Glutamatergic neuron (in vitro differentiated cells): Measurements from ENCODE around the gene ASB8. TPM values are rescaled to one million over a fixed set of nuclear protein-coding genes. Genes with fewer than 3 reads are reported as not detected.

ENCODE experiments used
- DNase-seq: peaks from one replicate; pipeline ENCODE4 v3.0.0; 2022
- H3K27ac Mint-ChIP-seq: one replicate; pipeline ENCODE4 v1.8.0; 2020; ENCODE audit warnings: mild to moderate bottlenecking, mixed read lengths, inconsistent platforms; ENCODE audit not compliant: unreplicated experiment
- H3K27me3 Mint-ChIP-seq: one replicate; pipeline ENCODE4 v1.8.0; 2020; ENCODE audit warnings: mild to moderate bottlenecking, moderate library complexity, mixed read lengths, inconsistent platforms; ENCODE audit not compliant: unreplicated experiment
- H3K36me3 Mint-ChIP-seq: one replicate; pipeline ENCODE4 v1.8.0; 2020; ENCODE audit warnings: mild to moderate bottlenecking, mixed read lengths, inconsistent platforms; ENCODE audit not compliant: unreplicated experiment
- H3K4me1 Mint-ChIP-seq: one replicate; pipeline ENCODE4 v1.8.0; 2020; ENCODE audit warnings: mild to moderate bottlenecking, low read depth, mixed read lengths, inconsistent platforms; ENCODE audit not compliant: unreplicated experiment
- H3K4me3 Mint-ChIP-seq: one replicate; pipeline ENCODE4 v1.8.0; 2020; ENCODE audit warnings: mild to moderate bottlenecking, mixed read lengths, inconsistent platforms; ENCODE audit not compliant: unreplicated experiment
- H3K9me3 Mint-ChIP-seq: one replicate; pipeline ENCODE4 v1.8.0; 2020; ENCODE audit warnings: mild to moderate bottlenecking, moderate library complexity, mixed read lengths, inconsistent platforms; ENCODE audit not compliant: unreplicated experiment
- CTCF ChIP-seq: fragments of 200-600 bp; sonication (generic); IDR thresholded peaks from one replicate; pipeline ENCODE4 v1.5.0; 2021; ENCODE audit not compliant: partially characterized antibody, unreplicated experiment
- total RNA-seq: library from RNA; stranded (reverse); fragmentation: NEBNext Ultra II Directional; extraction: Animal tissue kit (Norgen Biotek cat#: 25700); gene quantifications from one replicate; pipeline ENCODE4 v1.2.1, GENCODE V29; 2021; ENCODE audit not compliant: unreplicated experiment

The ASB8 gene
- total RNA-seq, 1 donor from 2014 or later, result 43.5 TPM

DNA sequence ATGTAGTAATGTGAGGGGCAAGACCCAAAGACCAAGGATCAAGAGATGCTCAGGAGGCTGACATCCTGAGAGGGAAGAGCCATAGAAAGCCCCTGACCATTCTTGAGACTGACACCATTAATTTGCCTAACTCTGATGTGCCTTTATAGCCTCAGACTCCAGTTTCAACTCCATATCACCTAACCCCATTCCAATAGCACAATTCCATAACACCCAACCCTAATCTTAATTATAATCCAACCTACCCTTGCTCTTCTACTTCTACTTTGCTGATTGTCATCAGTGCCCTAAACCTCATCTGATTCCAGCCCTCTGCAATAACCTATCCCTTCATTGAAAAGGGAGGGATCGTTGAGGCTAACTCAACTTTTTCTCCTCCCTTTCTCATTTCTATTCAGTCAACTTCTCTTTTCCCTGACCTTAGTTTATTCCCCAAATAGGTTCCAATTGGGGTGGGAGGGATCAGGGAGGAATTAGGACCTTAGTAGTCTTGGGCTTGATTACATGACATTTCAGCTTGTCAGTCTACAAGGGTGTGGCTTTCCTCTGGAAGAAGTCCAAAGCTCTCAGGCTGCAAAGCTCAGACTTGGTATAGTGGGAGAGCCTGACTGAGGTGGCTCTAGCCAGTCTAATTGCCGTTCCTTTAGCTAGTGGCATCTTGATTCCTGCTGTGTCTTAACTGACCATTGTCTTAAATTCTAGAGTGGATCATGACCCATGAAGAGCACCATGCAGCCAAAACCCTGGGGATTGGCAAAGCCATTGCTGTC is 35.1 kb downstream of the ASB8 start:
- Mint-ChIP-seq H3K4me3 (no peak overlapping the region), H3K4me1 (peaks cover 9% of the 10 kb centered on the region), H3K36me3 (no peaks in the 10 kb centered on the region), H3K27ac (no peak overlapping the region), H3K27me3 (peaks cover 6% of the 10 kb centered on the region), H3K9me3 (no peaks in the 10 kb centered on the region)
- no peak for TF ChIP-seq CTCF
- DNase-seq, result no peak

- TF ChIP-seq CTCF, result no peak
- no peak overlapping the region for H3K27ac Mint-ChIP-seq
- H3K4me1 Mint-ChIP-seq, result peaks cover 9% of the 10 kb centered on the region
- H3K4me3 Mint-ChIP-seq, result no peak overlapping the region
- H3K36me3 Mint-ChIP-seq, result no peaks in the 10 kb centered on the region
- DNase-seq, result no peak
- no peaks in the 10 kb centered on the region for H3K9me3 Mint-ChIP-seq
- H3K27me3 Mint-ChIP-seq, result peaks cover 6% of the 10 kb centered on the region
Observed at GRCh38 chr12:48121522-48121921, 35.8 kb downstream of the ASB8 start.

- H3K9me3 Mint-ChIP-seq, result peaks cover 2% of the 10 kb centered on the region
- no peak for TF ChIP-seq CTCF
- peaks cover 6% of the 10 kb centered on the region for H3K27me3 Mint-ChIP-seq
- DNase-seq, result no peak
- peak overlapping the region; percentile 98 for H3K4me3 Mint-ChIP-seq
- H3K36me3 Mint-ChIP-seq, result no peaks in the 10 kb centered on the region
- peaks cover 9% of the 10 kb centered on the region for H3K4me1 Mint-ChIP-seq
- H3K27ac Mint-ChIP-seq, result peak overlapping the region; percentile 81
Observed at GRCh38 chr12:48119834-48120195, 37.5 kb downstream of the ASB8 start.

GRCh38 chr12:48119078-48119833 is 38.1 kb downstream of the ASB8 start, which contains the start of gene PFKM:
Gene PFKM, plus strand, starts transcription at chr12:48119364. Its CDS starts 3,411 bp downstream, at chr12:48122775.
- Mint-ChIP-seq H3K27me3 (peaks cover 6% of the 10 kb centered on the region), H3K36me3 (no peaks in the 10 kb centered on the region), H3K4me3 (peak within 1 kb of the TSS; percentile 98), H3K4me1 (peaks cover 9% of the 10 kb centered on the region), H3K9me3 (peaks cover 4% of the 10 kb centered on the region), H3K27ac (peak within 1 kb of the TSS; percentile 97)
- peak; percentile 73 for DNase-seq
- no peak for TF ChIP-seq CTCF
